ENCODE data around the gene ACE.

Gene ACE

GRCh38 chr17:63531022-63531965 is 54.4 kb downstream of the ACE start:
- TF ChIP-seq, protein P1, sequence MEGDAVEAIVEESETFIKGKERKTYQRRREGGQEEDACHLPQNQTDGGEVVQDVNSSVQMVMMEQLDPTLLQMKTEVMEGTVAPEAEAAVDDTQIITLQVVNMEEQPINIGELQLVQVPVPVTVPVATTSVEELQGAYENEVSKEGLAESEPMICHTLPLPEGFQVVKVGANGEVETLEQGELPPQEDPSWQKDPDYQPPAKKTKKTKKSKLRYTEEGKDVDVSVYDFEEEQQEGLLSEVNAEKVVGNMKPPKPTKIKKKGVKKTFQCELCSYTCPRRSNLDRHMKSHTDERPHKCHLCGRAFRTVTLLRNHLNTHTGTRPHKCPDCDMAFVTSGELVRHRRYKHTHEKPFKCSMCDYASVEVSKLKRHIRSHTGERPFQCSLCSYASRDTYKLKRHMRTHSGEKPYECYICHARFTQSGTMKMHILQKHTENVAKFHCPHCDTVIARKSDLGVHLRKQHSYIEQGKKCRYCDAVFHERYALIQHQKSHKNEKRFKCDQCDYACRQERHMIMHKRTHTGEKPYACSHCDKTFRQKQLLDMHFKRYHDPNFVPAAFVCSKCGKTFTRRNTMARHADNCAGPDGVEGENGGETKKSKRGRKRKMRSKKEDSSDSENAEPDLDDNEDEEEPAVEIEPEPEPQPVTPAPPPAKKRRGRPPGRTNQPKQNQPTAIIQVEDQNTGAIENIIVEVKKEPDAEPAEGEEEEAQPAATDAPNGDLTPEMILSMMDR (IDR thresholded peaks at IDR 0.05; ENCODE audit: control insufficient read depth, insufficient read depth, low read depth, low read length, missing control alignments): no peak
- no peak for DNase-seq (ENCODE audit: low read depth)
- H3K4me3 ChIP-seq (ENCODE audit: control insufficient read depth, low read depth, low read length): no peak overlapping the region

DNA sequence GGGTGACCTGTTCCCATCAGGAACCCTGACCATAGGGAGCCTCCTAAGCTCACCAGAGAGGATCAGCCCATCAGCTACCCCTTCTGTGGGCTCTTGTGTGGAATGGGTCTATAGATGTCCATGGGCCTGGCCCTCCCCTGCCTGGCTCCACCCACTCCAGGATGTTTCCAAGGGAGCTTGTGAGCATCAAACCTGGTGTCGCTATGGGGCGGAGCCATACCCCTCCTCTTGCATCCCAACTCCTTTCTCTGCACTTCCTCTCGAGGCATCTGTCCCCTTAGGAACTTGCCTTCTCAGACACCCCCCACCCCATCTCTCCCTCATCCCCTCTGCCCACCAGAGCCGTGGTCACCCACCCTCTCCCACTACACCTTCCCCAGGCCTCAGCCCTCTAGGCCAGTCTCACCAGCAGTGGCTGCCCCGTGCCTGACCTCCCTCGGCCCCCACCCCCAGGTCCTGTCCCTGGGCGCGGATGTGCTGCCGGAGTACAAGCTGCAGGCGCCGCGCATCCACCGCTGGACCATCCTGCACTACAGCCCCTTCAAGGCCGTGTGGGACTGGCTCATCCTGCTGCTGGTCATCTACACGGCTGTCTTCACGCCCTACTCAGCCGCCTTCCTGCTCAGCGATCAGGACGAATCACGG is 56.7 kb downstream of the ACE start:
- TF ChIP-seq, protein P1 (IDR thresholded peaks at IDR 0.05; ENCODE audit: control insufficient read depth, insufficient read depth, low read depth, low read length, missing control alignments): no peak
- no peak overlapping the region for H3K4me3 ChIP-seq (ENCODE audit: control insufficient read depth, low read depth, low read length)
- DNase-seq (ENCODE audit: low read depth): no peak

DNA sequence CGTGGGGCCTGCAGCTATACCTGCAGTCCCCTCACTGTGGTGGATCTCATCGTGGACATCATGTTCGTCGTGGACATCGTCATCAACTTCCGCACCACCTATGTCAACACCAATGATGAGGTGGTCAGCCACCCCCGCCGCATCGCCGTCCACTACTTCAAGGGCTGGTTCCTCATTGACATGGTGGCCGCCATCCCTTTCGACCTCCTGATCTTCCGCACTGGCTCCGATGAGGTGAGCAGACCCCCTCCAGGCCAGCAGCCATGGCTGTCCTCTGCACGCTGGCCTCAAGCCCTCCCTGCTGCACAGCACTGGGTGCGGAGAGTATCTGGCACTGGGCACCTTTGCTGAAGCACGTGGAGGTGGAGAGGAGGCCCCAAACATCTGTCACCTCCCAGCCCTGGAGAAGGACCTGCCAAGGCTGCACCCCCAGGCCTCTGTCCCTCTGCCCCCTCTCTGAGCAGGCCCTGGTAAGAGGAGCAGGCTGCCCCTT is 57.3 kb downstream of the ACE start:
- H3K4me3 ChIP-seq (ENCODE audit: control insufficient read depth, low read depth, low read length): no peak overlapping the region
- TF ChIP-seq, protein P1 (IDR thresholded peaks at IDR 0.05; ENCODE audit: control insufficient read depth, insufficient read depth, low read depth, low read length, missing control alignments): no peak
- no peak for DNase-seq (ENCODE audit: low read depth)

DNA sequence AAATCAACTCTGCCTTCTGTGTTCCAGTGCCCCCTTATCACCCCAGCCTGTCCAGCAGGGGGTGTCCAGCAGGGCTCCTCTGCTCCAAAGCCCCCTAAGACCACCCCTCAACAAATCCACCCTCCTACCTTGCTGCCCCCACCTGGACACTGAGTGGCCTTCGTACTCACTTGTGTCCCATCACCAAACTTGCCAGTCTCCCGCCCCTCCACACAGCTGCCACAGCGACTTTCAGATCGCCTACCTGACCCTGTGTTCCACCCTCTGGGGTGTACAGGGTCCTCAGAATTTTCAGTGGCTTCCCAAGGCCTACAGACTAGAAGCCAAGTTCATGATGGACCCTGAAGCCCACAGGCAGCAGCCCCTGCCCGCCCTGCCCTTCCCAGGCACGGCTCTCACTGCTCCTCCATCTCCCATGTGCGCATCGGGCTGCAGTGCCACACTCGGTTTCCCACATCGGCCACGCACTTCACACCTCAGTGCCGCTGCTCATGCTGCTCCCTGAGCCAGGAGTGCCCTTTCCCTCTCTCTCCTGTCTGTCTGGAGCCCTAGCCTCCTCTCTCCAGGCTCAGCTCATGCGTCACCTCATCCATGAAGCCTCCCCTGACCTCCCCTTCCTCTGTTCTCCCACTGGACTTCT is 58.1 kb downstream of the ACE start:
- no peak overlapping the region for H3K4me3 ChIP-seq (ENCODE audit: control insufficient read depth, low read depth, low read length)
- TF ChIP-seq, protein P1 (IDR thresholded peaks at IDR 0.05; ENCODE audit: control insufficient read depth, insufficient read depth, low read depth, low read length, missing control alignments): no peak
- DNase-seq (ENCODE audit: low read depth): no peak

GRCh38 chr17:63535640-63536039 is 58.8 kb downstream of the ACE start:
- TF ChIP-seq, protein P1 (IDR thresholded peaks at IDR 0.05; ENCODE audit: control insufficient read depth, insufficient read depth, low read depth, low read length, missing control alignments): no peak
- H3K4me3 ChIP-seq (ENCODE audit: control insufficient read depth, low read depth, low read length): no peak overlapping the region
- no peak for DNase-seq (ENCODE audit: low read depth)

GRCh38 chr17:63537001-63537400 is 60.1 kb downstream of the ACE start:
- TF ChIP-seq, protein P1 (IDR thresholded peaks at IDR 0.05; ENCODE audit: control insufficient read depth, insufficient read depth, low read depth, low read length, missing control alignments): no peak
- no peak overlapping the region for H3K4me3 ChIP-seq (ENCODE audit: control insufficient read depth, low read depth, low read length)
- DNase-seq (ENCODE audit: low read depth): no peak
